EH (cell line): ENCODE data around the gene CC2D1B.
"Not testable (repeated sequence)": the region's sequence is repeated elsewhere in the genome, so short reads cannot be mapped to it uniquely, and the experiment has no call there.

Source experiments
- DNase-seq: peaks from one replicate; pipeline ENCODE4 v3.0.0-alpha.2; 2015; ENCODE audit warnings: low read depth

Gene CC2D1B, protein sequence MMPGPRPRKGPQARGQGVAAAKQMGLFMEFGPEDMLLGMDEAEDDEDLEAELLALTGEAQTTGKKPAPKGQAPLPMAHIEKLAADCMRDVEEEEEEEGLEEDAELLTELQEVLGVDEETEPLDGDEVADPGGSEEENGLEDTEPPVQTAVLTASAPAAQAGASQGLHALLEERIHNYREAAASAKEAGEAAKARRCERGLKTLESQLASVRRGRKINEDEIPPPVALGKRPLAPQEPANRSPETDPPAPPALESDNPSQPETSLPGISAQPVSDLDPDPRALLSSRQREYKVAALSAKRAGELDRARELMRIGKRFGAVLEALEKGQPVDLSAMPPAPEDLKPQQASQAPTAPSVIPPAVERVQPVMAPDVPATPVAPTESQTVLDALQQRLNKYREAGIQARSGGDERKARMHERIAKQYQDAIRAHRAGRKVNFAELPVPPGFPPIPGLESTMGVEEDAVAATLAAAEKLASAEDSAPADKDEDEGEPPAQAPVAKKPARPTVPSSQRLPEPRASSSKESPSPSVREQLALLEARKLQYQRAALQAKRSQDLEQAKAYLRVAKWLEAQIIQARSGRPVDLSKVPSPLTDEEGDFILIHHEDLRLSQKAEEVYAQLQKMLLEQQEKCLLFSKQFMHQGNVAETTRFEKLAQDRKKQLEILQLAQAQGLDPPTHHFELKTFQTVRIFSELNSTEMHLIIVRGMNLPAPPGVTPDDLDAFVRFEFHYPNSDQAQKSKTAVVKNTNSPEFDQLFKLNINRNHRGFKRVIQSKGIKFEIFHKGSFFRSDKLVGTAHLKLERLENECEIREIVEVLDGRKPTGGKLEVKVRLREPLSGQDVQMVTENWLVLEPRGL

GRCh38 chr1:52365746-52366516, at the start of gene CC2D1B:
Gene CC2D1B (minus strand): TSS chr1:52366205. CDS start chr1:52364620, 1,585 bp downstream.
- DNase-seq, result peak; percentile 98

DNA sequence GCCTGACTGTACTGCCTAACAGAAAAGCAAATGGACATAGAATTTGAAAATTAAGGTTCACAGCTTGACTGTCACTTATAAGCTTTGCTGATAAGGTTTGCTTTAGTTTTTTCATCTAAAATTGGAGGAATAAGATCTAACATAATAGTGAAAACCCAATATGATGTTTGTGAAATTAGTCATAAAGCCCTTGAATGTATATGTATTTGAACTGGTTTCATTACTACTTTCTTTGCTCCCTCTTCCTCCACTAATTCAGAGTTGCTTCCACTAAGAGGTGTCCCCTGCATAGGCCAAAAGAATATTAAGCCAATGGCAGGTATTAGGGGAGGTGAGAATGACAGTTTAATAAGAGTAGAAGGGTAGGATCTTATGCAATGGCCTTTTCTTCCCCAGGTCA, 48.9 kb upstream of the CC2D1B start:
- no peak for DNase-seq

GRCh38 chr1:52413410-52413989, 47.5 kb upstream of the CC2D1B start:
- no peak for DNase-seq

GRCh38 chr1:52404975-52405338, 39.0 kb upstream of the CC2D1B start:
- DNase-seq, result no peak

DNA sequence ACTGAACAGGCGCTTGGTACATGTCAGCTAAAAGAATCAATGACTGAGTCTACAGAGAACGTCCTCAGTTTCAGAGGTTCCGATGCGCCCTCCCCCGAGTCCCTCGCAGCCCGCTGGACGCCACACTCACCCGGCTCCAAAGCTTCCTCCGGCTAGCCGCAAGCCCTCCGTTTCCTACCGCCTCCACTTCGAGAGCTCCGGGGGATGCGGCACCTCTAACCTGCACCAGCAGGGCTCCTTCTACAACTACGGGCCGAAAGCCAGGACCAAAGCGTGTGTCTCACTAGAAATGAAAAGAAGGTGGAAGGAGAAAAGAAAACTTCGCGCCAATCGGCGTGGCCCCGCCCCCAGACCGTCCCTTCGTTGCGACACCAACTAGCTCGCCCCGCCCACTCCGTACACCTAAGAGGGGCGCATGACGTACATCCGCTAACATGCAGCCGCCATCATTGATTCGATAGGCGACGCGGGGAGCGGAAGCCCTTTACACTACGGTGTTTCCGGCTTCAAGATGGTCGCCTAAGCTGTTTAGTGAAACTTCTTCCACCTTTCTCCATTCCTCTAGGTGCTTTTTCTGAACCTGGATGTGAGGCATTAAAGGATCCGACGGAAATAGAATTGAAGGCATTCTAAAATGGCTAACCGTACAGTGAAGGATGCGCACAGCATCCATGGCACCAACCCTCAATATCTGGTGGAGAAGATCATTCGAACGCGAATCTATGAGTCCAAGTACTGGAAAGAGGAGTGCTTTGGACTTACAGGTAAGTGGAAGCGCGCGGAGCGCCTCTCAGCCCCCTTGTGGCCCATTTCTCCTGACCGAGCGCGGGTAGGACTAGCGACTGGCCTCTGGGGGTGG, 38.3 kb upstream of the CC2D1B start, which contains the start of the genes ORC1 and PRPF38A:
ORC1 (minus strand) TSS at position 308 of the 859 bp plus-strand sequence. CDS start 2,200 bp downstream, outside the sequence.
PRPF38A (plus strand) TSS at position 487 of the 859 bp plus-strand sequence; CDS start at position 635, 148 bp downstream.
- DNase-seq, result peak; percentile 97

DNA sequence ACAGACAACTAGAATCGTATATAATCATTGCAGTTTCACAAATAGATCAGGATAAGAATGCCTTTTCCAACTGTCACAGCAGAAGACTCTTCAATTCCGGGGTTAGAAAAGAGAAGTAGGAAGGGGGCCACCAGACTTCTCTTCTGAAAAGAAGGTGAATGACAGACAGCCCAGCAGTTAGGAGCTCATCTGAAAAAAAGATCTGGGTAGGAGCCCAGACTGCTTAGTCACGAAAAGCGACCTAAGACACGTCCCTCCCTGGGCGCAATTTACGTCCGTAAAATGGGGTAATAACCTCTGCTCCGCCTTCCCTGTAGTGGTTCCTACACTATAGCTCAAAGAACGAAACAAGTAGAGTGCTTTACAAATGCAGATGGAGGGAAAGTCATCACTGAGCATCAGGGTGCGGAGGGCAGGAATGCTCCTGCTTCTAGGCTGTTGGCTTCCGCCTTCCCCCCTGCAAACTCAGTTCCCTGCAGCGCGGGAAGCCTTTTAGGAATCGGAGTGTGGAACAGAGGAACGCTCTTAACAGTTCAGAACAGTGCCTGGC, 37.6 kb upstream of the CC2D1B start:
- peak; percentile 84 for DNase-seq

GRCh38 chr1:52402860-52403240, 36.8 kb upstream of the CC2D1B start:
- DNase-seq, result no peak

- no peak for DNase-seq
Measured at GRCh38 chr1:52400131-52400530, 34.1 kb upstream of the CC2D1B start.

- DNase-seq, result no peak
Measured at GRCh38 chr1:52399629-52400028, 33.6 kb upstream of the CC2D1B start.

- no peak for DNase-seq
Measured at GRCh38 chr1:52393174-52393573, 27.2 kb upstream of the CC2D1B start.

GRCh38 chr1:52386458-52386857, 20.5 kb upstream of the CC2D1B start:
- peak; percentile 3 for DNase-seq

- DNase-seq, result no peak
Measured at GRCh38 chr1:52385376-52385775, 19.4 kb upstream of the CC2D1B start.

GRCh38 chr1:52369851-52370250, 3.8 kb upstream of the CC2D1B start:
- DNase-seq, result not testable (repeated sequence)

DNA sequence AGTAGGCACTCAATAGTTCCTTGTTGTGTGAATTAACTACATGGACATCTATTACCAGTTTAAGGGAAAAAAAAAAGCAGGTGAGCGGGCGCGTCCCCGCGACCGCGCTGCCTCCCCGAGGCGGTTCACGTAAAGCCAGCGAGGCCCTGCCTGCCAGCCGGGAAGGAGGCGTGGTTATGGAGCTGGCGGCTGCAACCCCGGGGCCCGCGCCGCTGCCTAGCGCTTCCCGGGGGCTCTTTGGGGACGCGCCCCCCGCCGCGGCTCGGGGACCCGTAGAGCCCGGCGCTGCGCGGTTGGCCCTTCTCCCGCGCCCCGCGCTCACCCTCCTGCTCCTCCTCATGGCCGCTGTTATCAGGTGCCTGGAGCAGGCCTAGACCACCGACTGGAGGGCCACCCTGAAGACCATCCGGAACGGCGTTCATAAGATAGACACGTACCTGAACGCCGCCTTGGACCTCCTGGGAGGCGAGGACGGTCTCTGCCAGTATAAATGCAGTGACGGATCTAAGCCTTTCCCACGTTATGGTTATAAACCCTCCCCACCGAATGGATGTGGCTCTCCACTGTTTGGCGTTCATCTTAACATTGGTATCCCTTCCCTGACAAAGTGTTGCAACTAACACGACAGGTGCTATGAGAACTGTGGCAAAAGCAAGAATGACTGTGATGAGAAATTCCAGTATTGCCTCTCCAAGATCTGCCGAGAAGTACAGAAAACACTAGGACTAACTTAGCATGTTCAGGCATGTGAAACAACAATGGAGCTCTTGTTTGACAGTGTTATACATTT, 2.6 kb upstream of the CC2D1B start:
- DNase-seq, result peak; percentile 49

DNA sequence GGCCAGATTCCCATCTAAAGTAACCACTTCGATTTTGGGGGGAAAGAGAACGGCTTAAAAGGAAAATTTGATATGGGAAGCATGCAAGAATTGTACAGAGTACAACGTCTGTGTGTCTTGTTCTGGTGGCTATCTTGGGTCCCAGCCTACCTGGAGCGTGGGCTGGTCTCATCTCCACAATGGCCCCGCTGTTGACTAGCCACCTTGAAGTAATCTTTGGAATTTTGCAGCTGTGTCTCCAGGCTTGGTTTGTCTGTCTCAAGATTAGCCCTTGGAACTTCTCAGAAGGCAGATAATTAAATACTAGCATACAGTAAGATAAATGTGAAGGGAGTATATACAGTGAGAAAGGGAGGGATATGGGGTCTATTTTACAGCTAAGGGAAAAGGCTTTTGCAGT, 1.3 kb upstream of the CC2D1B start:
- no peak for DNase-seq

GRCh38 chr1:52366517-52366827, 467 bp upstream of the CC2D1B start:
- DNase-seq, result no peak

GRCh38 chr1:52365071-52365745, 797 bp downstream of the CC2D1B start:
- peak; percentile 83 for DNase-seq

GRCh38 chr1:52364235-52364839, 1.7 kb downstream of the CC2D1B start:
- no peak for DNase-seq

- no peak for DNase-seq
Measured at GRCh38 chr1:52360595-52360968, 5.4 kb downstream of the CC2D1B start.
